ENCODE measurements around the gene VPS35.
A peak's percentile ranks its signal among the peaks of the same experiment; 100 is the strongest.

The VPS35 gene

DNA sequence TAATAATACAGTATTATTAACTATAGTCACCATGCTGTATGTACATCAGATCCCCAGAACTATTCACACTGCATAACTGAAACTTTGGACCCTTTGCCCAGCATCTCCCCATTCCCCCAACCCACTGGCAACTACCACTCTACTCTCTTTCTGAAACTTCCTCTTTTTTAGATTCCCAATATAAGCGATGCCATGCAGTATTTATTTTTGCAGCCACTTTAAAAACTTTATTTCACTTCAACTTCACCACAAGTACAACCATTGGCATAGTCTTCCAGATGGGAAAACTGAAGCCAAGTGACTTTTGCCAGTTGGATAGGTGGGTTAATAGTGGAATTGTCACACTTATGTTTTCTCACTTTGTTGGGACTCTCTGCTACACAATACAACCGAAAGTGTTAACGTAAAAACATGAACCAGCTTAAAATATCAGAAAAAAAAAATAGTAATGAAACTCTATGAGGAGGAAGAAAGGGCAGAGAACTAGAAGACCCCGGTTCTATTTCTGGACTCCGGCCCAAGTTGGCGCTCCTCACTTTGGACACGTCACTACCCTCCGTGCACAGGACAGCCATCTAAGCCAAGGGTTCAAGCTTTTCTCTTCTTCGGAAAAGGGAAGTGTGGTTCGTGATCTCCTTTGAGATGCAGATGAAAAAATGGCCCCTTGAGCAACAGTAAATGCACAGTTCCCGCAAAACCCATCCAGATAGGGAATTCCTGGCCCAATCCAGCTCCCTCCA lies 68.5 kb downstream of the VPS35 start:
- H3K27ac ChIP-seq (ENCODE audit: extremely low read depth, low read depth, low read length): peak overlapping the region; percentile 70
- peak overlapping the region; percentile 86 for H3K4me3 ChIP-seq (ENCODE audit: low read depth, low read length)
- ChIA-PET CTCF (interaction anchor here (1.0 to 1.6 kb wide), 3 partner anchors 9 to 66 kb away, joined by 4 to 6 read pairs (median 5); no protein-coding TSS in a partner anchor), POLR2A (interaction anchor here (1.3 kb wide), 1 partner anchor 9 kb away, joined by 4 read pairs; no protein-coding TSS in a partner anchor)
- H3K4me1 ChIP-seq (ENCODE audit: control insufficient read depth, insufficient read depth, low read length): no peaks in the 10 kb centered on the region
- no peaks in the 10 kb centered on the region for H3K9me3 ChIP-seq (ENCODE audit: control insufficient read depth, insufficient read depth, low read depth, low read length)
- peaks cover 19 to 39% of the 10 kb centered on the region in 2 experiments for H3K36me3 ChIP-seq (ENCODE audit: control insufficient read depth in 2 of 2, insufficient read depth in 1 of 2, low read length in 2 of 2)
- TF ChIP-seq ZNF121 (tag by site-specific recombination; IDR thresholded peaks at IDR 0.05): no peak
- TF ChIP-seq ZNF777 (tag by site-specific recombination; IDR thresholded peaks at IDR 0.05; ENCODE audit: borderline replicate concordance): no peak; the same call in 1 of the 2 replicates
- TF ChIP-seq ZSCAN30 (tag by site-specific recombination; IDR thresholded peaks at IDR 0.05): no peak
- TF ChIP-seq ZNF10 (tag by site-specific recombination; IDR thresholded peaks at IDR 0.05): no peak
- TF ChIP-seq, protein P1, sequence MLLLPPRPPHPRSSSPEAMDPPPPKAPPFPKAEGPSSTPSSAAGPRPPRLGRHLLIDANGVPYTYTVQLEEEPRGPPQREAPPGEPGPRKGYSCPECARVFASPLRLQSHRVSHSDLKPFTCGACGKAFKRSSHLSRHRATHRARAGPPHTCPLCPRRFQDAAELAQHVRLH (tag by site-specific recombination; IDR thresholded peaks at IDR 0.05): no peak
- no peak for TF ChIP-seq ZNF138 (tag by site-specific recombination; IDR thresholded peaks at IDR 0.05; ENCODE audit: borderline replicate concordance)
- no peak for TF ChIP-seq ZNF654 (tag by site-specific recombination; IDR thresholded peaks at IDR 0.05; ENCODE audit: low read depth)
- TF ChIP-seq ZNF37A (tag by site-specific recombination; IDR thresholded peaks at IDR 0.05): no peak
- no peak for TF ChIP-seq ZNF664 (tag by site-specific recombination; IDR thresholded peaks at IDR 0.05)
- TF ChIP-seq, protein P2, sequence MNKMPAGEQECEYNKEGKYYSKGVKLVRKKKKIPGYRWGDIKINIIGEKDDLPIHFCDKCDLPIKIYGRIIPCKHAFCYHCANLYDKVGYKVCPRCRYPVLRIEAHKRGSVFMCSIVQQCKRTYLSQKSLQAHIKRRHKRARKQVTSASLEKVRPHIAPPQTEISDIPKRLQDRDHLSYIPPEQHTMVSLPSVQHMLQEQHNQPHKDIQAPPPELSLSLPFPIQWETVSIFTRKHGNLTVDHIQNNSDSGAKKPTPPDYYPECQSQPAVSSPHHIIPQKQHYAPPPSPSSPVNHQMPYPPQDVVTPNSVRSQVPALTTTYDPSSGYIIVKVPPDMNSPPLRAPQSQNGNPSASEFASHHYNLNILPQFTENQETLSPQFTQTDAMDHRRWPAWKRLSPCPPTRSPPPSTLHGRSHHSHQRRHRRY (tag by site-specific recombination; IDR thresholded peaks at IDR 0.05): no peak
- no peak for TF ChIP-seq SALL2 (tag by site-specific recombination; IDR thresholded peaks at IDR 0.05; ENCODE audit: borderline replicate concordance)
- TF ChIP-seq, protein P3, sequence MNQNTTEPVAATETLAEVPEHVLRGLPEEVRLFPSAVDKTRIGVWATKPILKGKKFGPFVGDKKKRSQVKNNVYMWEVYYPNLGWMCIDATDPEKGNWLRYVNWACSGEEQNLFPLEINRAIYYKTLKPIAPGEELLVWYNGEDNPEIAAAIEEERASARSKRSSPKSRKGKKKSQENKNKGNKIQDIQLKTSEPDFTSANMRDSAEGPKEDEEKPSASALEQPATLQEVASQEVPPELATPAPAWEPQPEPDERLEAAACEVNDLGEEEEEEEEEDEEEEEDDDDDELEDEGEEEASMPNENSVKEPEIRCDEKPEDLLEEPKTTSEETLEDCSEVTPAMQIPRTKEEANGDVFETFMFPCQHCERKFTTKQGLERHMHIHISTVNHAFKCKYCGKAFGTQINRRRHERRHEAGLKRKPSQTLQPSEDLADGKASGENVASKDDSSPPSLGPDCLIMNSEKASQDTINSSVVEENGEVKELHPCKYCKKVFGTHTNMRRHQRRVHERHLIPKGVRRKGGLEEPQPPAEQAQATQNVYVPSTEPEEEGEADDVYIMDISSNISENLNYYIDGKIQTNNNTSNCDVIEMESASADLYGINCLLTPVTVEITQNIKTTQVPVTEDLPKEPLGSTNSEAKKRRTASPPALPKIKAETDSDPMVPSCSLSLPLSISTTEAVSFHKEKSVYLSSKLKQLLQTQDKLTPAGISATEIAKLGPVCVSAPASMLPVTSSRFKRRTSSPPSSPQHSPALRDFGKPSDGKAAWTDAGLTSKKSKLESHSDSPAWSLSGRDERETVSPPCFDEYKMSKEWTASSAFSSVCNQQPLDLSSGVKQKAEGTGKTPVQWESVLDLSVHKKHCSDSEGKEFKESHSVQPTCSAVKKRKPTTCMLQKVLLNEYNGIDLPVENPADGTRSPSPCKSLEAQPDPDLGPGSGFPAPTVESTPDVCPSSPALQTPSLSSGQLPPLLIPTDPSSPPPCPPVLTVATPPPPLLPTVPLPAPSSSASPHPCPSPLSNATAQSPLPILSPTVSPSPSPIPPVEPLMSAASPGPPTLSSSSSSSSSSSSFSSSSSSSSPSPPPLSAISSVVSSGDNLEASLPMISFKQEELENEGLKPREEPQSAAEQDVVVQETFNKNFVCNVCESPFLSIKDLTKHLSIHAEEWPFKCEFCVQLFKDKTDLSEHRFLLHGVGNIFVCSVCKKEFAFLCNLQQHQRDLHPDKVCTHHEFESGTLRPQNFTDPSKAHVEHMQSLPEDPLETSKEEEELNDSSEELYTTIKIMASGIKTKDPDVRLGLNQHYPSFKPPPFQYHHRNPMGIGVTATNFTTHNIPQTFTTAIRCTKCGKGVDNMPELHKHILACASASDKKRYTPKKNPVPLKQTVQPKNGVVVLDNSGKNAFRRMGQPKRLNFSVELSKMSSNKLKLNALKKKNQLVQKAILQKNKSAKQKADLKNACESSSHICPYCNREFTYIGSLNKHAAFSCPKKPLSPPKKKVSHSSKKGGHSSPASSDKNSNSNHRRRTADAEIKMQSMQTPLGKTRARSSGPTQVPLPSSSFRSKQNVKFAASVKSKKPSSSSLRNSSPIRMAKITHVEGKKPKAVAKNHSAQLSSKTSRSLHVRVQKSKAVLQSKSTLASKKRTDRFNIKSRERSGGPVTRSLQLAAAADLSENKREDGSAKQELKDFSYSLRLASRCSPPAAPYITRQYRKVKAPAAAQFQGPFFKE (tag by site-specific recombination; IDR thresholded peaks at IDR 0.05; ENCODE audit: borderline replicate concordance): no peak
- TF ChIP-seq ZNF202 (tag by site-specific recombination; IDR thresholded peaks at IDR 0.05; ENCODE audit: borderline replicate concordance): no peak
- no peak for TF ChIP-seq ZNF211 (tag by site-specific recombination; IDR thresholded peaks at IDR 0.05; ENCODE audit: low read depth)
- no peak for TF ChIP-seq ZFHX2 (tag by site-specific recombination; conservative IDR thresholded peaks at IDR 0.05)
- TF ChIP-seq ZNF610 (tag by site-specific recombination; IDR thresholded peaks at IDR 0.05; ENCODE audit: borderline replicate concordance): 0 out of 2 replicates have a peak, but pooled peaks have one; percentile 23
- no peak for TF ChIP-seq ZBTB1 (tag by site-specific recombination; IDR thresholded peaks at IDR 0.05)
- TF ChIP-seq, protein P4, sequence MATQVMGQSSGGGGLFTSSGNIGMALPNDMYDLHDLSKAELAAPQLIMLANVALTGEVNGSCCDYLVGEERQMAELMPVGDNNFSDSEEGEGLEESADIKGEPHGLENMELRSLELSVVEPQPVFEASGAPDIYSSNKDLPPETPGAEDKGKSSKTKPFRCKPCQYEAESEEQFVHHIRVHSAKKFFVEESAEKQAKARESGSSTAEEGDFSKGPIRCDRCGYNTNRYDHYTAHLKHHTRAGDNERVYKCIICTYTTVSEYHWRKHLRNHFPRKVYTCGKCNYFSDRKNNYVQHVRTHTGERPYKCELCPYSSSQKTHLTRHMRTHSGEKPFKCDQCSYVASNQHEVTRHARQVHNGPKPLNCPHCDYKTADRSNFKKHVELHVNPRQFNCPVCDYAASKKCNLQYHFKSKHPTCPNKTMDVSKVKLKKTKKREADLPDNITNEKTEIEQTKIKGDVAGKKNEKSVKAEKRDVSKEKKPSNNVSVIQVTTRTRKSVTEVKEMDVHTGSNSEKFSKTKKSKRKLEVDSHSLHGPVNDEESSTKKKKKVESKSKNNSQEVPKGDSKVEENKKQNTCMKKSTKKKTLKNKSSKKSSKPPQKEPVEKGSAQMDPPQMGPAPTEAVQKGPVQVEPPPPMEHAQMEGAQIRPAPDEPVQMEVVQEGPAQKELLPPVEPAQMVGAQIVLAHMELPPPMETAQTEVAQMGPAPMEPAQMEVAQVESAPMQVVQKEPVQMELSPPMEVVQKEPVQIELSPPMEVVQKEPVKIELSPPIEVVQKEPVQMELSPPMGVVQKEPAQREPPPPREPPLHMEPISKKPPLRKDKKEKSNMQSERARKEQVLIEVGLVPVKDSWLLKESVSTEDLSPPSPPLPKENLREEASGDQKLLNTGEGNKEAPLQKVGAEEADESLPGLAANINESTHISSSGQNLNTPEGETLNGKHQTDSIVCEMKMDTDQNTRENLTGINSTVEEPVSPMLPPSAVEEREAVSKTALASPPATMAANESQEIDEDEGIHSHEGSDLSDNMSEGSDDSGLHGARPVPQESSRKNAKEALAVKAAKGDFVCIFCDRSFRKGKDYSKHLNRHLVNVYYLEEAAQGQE (tag by site-specific recombination; IDR thresholded peaks at IDR 0.05): 0 out of 2 replicates have a peak, but pooled peaks have one; percentile 17
- TF ChIP-seq GLIS2 (tag by site-specific recombination; IDR thresholded peaks at IDR 0.05): no peak
- TF ChIP-seq, protein P5, sequence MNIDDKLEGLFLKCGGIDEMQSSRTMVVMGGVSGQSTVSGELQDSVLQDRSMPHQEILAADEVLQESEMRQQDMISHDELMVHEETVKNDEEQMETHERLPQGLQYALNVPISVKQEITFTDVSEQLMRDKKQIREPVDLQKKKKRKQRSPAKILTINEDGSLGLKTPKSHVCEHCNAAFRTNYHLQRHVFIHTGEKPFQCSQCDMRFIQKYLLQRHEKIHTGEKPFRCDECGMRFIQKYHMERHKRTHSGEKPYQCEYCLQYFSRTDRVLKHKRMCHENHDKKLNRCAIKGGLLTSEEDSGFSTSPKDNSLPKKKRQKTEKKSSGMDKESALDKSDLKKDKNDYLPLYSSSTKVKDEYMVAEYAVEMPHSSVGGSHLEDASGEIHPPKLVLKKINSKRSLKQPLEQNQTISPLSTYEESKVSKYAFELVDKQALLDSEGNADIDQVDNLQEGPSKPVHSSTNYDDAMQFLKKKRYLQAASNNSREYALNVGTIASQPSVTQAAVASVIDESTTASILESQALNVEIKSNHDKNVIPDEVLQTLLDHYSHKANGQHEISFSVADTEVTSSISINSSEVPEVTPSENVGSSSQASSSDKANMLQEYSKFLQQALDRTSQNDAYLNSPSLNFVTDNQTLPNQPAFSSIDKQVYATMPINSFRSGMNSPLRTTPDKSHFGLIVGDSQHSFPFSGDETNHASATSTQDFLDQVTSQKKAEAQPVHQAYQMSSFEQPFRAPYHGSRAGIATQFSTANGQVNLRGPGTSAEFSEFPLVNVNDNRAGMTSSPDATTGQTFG (tag by site-specific recombination; IDR thresholded peaks at IDR 0.05; ENCODE audit: borderline replicate concordance): no peak
- no peak for TF ChIP-seq ZNF48 (tag by site-specific recombination; IDR thresholded peaks at IDR 0.05)
- no peak for TF ChIP-seq ZNF707 (tag by site-specific recombination; IDR thresholded peaks at IDR 0.05)
- TF ChIP-seq ZNF366 (tag by site-specific recombination; conservative IDR thresholded peaks at IDR 0.05): peak; percentile 50
